ENCODE measurements around the gene MXRA8. TPM values are rescaled to one million over a fixed set of nuclear protein-coding genes. Genes with fewer than 3 reads are reported as not detected.

Gene MXRA8
- total RNA-seq, 6 experiments from 2014 or later: 2.2 to 11.9 (median 3.3) TPM

DNA sequence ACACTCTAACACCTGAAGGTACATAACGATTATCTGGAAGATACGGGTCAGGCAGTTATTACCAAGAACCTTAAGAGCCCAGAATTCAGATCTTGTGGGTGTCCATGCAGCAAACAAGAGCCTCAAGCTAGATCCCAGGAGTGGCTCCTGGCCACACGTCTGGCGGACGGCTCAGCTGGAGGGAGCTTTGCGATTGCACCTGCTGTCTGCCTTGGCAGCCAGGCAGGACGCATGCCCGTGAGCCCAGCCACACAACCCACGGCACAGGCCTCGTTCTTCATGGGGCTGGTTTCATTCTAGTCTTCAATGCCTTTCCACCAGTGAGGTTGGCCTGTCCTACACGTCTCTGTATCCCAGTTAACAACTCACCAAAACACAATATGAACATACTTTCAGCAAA, 35.1 kb upstream of the MXRA8 start:
- TF ChIP-seq POLR2A (IDR thresholded peaks at IDR 0.05): no peak
- TF ChIP-seq, protein P1, sequence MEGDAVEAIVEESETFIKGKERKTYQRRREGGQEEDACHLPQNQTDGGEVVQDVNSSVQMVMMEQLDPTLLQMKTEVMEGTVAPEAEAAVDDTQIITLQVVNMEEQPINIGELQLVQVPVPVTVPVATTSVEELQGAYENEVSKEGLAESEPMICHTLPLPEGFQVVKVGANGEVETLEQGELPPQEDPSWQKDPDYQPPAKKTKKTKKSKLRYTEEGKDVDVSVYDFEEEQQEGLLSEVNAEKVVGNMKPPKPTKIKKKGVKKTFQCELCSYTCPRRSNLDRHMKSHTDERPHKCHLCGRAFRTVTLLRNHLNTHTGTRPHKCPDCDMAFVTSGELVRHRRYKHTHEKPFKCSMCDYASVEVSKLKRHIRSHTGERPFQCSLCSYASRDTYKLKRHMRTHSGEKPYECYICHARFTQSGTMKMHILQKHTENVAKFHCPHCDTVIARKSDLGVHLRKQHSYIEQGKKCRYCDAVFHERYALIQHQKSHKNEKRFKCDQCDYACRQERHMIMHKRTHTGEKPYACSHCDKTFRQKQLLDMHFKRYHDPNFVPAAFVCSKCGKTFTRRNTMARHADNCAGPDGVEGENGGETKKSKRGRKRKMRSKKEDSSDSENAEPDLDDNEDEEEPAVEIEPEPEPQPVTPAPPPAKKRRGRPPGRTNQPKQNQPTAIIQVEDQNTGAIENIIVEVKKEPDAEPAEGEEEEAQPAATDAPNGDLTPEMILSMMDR (IDR thresholded peaks at IDR 0.05): no peak
- no peak overlapping the region for H3K27ac ChIP-seq
- ATAC-seq (no peak), DNase-seq (no peak)
- no peaks in the 10 kb centered on the region for H3K9me3 ChIP-seq
- WGBS (ENCODE audit: insufficient coverage, low coverage, low lambda C conversion rate, missing lambda C conversion rate): 73% methylated on average over 3 of the region's 11 CpGs
- intact Hi-C loops (cut with DNase I): no loop called here
- peaks cover 18 to 94% (median 52%) of the 10 kb centered on the region in 4 donors for H3K36me3 ChIP-seq
- H3K4me3 ChIP-seq: no peak overlapping the region
- H3K4me1 ChIP-seq: peaks cover 0 to 8% (median 2%) of the 10 kb centered on the region in 4 donors
- H3K27me3 ChIP-seq: no peaks in the 10 kb centered on the region

DNA sequence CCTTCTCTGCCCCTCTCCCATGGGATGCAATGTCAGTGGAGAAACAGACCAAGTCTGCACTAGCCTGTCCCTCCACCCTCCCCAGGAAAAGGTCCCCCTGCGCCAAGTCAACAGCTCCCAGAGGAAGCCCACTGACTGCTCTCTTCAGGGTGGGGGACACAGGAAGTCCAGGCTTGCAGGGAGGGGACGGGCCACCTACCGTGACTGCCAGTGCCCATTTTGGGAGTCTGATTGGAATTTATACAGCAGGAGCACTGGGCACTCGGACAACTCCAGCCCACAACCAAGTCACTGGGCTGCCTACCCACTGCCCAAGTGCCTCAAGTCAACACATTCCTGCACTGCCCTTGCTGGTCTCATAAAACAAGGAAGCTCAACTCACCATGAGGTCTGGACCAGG, 34.7 kb upstream of the MXRA8 start:
- no peak overlapping the region for H3K4me3 ChIP-seq
- WGBS (ENCODE audit: insufficient coverage, low coverage, low lambda C conversion rate, missing lambda C conversion rate): no CpG with 5 or more reads among the region's 4 CpGs
- H3K27ac ChIP-seq: no peak overlapping the region
- H3K4me1 ChIP-seq: peaks cover 0 to 5% (median 2%) of the 10 kb centered on the region in 4 donors
- no peaks in the 10 kb centered on the region for H3K9me3 ChIP-seq
- ATAC-seq (no peak), DNase-seq (no peak)
- intact Hi-C loops (cut with DNase I): no loop called here
- no peaks in the 10 kb centered on the region for H3K27me3 ChIP-seq
- TF ChIP-seq POLR2A (IDR thresholded peaks at IDR 0.05): no peak
- TF ChIP-seq, protein P1 (IDR thresholded peaks at IDR 0.05): no peak
- H3K36me3 ChIP-seq: peaks cover 22 to 98% (median 56%) of the 10 kb centered on the region in 4 donors

DNA sequence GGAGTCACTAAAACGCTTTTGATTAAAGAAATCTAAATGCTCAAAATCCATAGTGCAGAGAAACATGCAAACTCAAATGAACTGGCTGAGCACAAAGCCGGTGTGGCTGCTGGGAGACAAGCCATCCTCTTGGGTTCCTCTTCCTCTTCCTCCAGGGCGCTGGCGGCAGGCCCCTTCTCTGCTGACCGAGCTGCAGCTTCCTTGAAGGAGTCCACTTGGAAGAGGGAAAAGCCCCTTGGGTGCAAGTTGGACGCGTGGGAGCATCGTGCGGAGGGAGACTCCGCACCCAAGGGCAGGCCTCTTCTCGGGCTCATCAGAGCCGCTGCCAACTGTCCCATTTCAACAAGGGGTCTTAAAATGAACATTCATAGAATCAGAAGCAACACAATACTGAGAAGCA, 32.9 kb upstream of the MXRA8 start:
- Histone ChIP-seq H3K9me3 (no peaks in the 10 kb centered on the region), H3K4me1 (no peaks in the 10 kb centered on the region), H3K27ac (no peak overlapping the region), H3K4me3 (no peak overlapping the region), H3K36me3 (peaks cover 29 to 99% (median 66%) of the 10 kb centered on the region in 4 donors), H3K27me3 (no peaks in the 10 kb centered on the region)
- 87% methylated on average over 6 of the region's 12 CpGs for WGBS (ENCODE audit: insufficient coverage, low coverage, low lambda C conversion rate, missing lambda C conversion rate)
- DNase-seq (no peak), ATAC-seq (no peak)
- no peak for TF ChIP-seq POLR2A (IDR thresholded peaks at IDR 0.05)
- TF ChIP-seq, protein P1 (IDR thresholded peaks at IDR 0.05): no peak
- intact Hi-C loops (cut with DNase I): no loop called here

DNA sequence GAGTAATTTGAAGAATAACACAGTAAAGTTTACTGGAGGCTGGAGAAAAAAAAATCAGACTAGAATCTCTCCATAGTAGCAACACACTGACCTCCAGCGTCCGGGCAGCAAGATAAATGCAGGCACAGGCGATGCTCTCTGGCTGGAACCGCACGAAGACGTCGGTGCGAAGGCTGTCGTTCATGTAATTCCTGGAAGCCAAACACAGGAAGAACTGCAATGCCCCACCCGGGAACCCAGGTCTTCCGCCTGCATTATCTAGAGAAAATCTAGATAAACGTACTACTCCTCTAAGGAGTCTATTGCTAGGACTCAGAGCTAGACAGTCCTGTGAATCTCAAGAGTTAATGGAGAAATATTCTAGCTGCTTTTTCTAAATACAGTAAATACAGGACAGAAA, 32.3 kb upstream of the MXRA8 start:
- DNase-seq: no peak
- no peak for ATAC-seq
- no peaks in the 10 kb centered on the region for H3K9me3 ChIP-seq
- H3K27me3 ChIP-seq: no peaks in the 10 kb centered on the region
- 94% methylated on average over 11 of the region's 12 CpGs for WGBS (ENCODE audit: insufficient coverage, low coverage, low lambda C conversion rate, missing lambda C conversion rate)
- no peaks in the 10 kb centered on the region for H3K4me1 ChIP-seq
- intact Hi-C loops (cut with DNase I): no loop called here
- H3K36me3 ChIP-seq: peaks cover 29 to 99% (median 70%) of the 10 kb centered on the region in 4 donors
- no peak overlapping the region for H3K4me3 ChIP-seq
- no peak for TF ChIP-seq POLR2A (IDR thresholded peaks at IDR 0.05)
- TF ChIP-seq, protein P1 (IDR thresholded peaks at IDR 0.05): no peak
- no peak overlapping the region for H3K27ac ChIP-seq

DNA sequence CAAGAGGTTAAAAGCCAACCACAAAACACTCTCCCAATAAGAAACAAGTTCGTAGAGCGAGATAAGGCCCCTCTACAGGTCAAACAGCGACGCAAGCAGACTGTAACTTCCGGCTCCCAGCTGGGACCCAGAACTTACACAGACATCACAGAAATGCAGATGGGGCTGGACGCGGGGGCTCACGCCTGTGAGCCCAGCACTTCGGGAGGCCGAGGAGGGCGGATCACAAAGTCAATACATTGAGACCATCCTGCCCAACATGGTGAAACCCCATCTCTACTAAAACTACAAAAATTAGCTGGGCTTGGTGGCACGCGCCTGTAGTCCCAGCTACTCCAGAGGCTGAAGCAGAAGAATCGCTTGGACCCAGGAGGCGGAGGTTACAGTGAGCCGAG, 29.7 kb upstream of the MXRA8 start:
- 94% methylated on average over 5 of the region's 16 CpGs for WGBS (ENCODE audit: insufficient coverage, low coverage, low lambda C conversion rate, missing lambda C conversion rate)
- no peak for ATAC-seq
- Histone ChIP-seq H3K36me3 (peaks cover 29 to 75% (median 55%) of the 10 kb centered on the region in 4 donors), H3K27me3 (no peaks in the 10 kb centered on the region), H3K4me1 (peaks cover 0 to 12% (median 0%) of the 10 kb centered on the region in 4 donors), H3K9me3 (no peaks in the 10 kb centered on the region), H3K27ac (no peak overlapping the region), H3K4me3 (no peak overlapping the region)
- TF ChIP-seq, protein P1 (IDR thresholded peaks at IDR 0.05): no peak
- TF ChIP-seq POLR2A (IDR thresholded peaks at IDR 0.05): no peak
- intact Hi-C loops (cut with DNase I): no loop called here
- no peak for DNase-seq
